GM18517 (cell line): ENCODE results near the gene ZNF175.

Experiments used
- ATAC-seq: cut with Tn5 transposase; IDR thresholded peaks from one replicate; pipeline ENCODE4 v1.9.1; 2021; ENCODE audit warnings: mild to moderate bottlenecking, moderate library complexity; ENCODE audit not compliant: unreplicated experiment

The ZNF175 gene

GRCh38 chr19:51570962-51571575, at the start of gene ZNF175:
ZNF175 (plus strand) TSS chr19:51571283; CDS start chr19:51573330, 2,047 bp downstream.
- ATAC-seq, result peak; percentile 83

GRCh38 chr19:51521357-51521756, 49.7 kb upstream of the ZNF175 start:
- no peak for ATAC-seq

GRCh38 chr19:51521781-51522180, 49.3 kb upstream of the ZNF175 start:
- ATAC-seq, result no peak

GRCh38 chr19:51524666-51525264, 46.3 kb upstream of the ZNF175 start:
- no peak for ATAC-seq

- no peak for ATAC-seq
Observed at GRCh38 chr19:51525651-51526050, 45.4 kb upstream of the ZNF175 start.

DNA sequence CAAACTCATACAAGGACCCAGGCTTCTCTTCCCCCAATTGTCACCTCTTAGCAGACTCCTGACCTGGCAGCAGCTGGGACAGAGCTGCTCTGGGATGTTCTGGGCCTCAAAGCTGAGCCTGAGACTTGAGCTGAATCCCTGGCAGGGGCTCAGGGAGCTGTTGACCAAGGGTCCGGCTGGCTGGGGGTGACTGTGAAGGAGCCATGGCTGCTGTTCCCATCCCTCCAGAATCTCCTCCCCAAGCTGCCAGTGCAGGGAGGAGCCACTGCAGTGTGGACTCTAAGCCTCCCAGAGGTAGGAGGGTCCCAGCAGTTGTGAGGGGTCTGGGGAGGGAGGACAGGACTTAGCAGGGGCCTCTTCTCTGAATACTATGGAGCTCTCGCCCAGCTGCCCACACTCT, 41.8 kb upstream of the ZNF175 start:
- ATAC-seq, result no peak

DNA sequence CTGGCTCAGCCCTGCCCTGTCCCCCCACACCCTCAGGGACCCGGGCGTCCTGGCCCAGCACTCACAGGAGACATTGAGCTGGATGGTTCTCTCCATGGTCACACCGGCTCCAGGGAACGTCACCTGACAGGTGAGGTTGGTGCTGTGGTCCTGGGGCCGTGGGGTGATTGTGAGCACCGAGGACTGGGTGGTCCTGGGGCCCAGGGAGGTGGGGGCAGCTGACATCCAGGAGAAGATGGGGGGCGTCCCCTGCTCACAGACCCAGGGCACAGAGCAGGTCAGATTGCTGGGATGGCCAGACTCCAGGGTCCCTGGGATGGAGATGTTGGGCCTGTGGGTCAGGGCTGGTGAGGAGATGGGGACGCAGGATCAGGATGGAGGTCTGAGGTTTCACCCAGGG, 40.5 kb upstream of the ZNF175 start:
- no peak for ATAC-seq

DNA sequence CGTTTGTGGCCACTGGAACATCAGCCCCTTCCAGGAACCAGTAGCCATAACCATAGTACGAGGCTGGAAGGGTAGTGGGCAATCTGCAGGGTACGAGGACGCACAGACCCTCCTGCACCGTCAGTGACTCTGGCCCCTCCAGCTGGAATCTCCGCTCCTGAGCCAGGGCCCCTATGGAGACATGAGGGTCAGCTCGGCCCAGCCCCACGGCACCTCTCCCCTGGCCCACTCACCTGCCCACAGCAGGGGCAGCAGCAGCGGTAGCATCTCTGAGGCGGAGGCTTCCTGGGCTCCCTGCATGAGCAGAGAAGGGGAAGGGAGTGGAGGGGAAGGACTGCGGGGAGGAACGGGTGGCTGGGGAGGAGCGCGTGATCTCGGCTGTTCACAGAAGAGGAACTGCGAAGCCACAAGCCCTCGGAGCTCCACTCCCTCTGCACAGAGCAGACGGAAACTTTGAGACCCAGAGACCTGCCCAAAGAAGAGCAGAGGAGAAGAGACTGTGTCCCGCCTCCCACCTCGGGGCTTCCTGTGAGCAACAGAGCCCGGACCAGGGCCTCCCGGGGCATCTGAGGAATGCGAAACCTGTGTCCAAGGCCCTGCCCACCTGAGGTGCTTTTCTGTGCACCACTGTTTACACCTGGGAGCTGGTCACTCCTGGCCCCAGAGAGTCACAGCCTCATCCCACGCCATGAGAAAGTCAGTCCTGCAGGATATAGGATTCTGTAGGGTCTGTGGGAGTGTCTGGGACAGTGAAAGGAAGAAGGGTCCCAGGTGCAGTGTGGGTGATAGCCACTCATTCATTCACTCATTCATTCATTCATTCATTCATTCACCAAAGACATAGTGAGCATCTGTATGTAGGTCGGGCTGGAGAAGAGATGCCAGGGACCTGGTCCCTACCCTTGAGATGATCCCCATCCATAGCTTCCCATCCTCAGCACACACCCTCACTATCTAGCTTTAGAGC, 39.5 kb upstream of the ZNF175 start, which contains the start of gene SIGLEC6:
Gene SIGLEC6 (minus strand): TSS at position 322 of the 967 bp plus-strand sequence. CDS start 22 bp downstream, at position 300.
- ATAC-seq, result no peak

- no peak for ATAC-seq
Observed at GRCh38 chr19:51535535-51535934, 35.5 kb upstream of the ZNF175 start.

- no peak for ATAC-seq
Observed at GRCh38 chr19:51539821-51540366, 31.2 kb upstream of the ZNF175 start.

- ATAC-seq, result no peak
Observed at GRCh38 chr19:51541458-51542357, 29.4 kb upstream of the ZNF175 start.

DNA sequence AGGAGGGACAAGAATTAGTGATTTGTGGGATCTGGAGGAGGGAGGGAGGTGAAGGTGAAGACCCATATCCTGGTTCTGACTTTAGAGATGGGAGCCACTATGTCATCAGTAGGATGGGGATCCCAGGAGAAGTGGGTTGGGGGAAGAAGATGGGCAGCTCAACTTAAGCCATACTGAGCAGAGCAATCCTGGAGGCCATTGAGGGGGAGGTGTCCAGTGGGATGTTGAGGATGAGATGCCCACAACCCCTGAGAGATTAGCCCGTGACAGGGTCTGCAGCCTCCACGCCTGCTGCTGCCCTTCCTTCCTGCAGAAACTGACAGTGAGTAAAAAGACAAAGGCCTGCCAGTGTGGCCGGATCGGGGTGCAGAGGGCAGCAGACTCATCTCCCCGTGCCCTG, 28.4 kb upstream of the ZNF175 start:
- no peak for ATAC-seq

GRCh38 chr19:51544038-51544437, 27.0 kb upstream of the ZNF175 start:
- ATAC-seq, result no peak

DNA sequence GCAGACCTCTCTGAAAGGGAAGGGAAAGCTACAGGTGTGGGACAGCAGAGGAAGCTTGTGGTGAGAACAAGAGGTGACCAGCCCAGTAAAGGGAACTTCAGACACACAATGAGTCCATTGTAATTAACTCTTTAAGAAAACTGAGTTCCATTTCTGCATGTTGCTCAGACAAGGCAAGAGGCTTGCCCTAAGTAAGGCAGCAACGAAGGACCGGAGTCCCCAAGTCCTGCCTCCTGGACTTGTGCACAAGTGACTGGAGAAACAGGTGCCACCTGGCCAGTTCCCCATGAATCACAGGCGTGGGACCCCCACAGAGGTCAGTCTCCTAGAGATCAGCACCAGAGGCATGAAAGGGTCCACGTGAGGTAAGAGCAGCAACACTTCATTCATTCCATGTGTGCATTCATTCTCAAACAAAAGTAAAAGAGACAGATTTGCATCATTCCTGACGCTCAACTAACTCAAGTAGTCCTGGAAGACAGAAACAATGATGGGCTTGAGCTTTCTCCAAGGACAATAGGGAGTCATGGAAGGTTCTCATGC, 24.9 kb upstream of the ZNF175 start:
- no peak for ATAC-seq

- ATAC-seq, result no peak
Observed at GRCh38 chr19:51546650-51547396, 24.3 kb upstream of the ZNF175 start.

- no peak for ATAC-seq
Observed at GRCh38 chr19:51547397-51548212, 23.5 kb upstream of the ZNF175 start.

- no peak for ATAC-seq
Observed at GRCh38 chr19:51548213-51548651, 22.9 kb upstream of the ZNF175 start.

DNA sequence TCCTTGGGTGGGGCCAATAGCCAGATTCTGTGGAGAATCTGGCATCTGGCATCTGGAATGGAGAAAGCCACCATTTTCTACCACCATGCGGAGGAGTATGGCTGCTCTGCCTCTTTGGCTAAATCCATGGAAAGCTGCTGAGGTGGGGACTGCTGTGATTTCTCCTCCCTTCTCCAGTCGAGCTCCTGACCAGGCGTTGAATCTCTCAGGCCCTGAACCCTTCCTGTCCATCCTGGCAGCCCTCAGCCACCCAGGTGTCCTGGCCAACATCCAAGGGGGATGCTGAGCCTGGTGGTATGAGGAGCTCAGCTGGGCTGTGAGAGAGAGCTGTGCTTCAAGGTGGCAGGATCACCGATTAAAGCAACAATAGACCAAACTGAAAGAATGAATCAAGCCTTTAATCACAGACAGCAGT, 22.2 kb upstream of the ZNF175 start:
- ATAC-seq, result no peak
